PC-9 (cell line): ENCODE data around the gene LAMC1. TPM values are rescaled to one million over a fixed set of nuclear protein-coding genes. Genes with fewer than 3 reads are reported as not detected.

Experiments used
- Bru-seq: library from RNA; stranded (reverse); fragments of 400-500 nt; gene quantifications from one replicate; lab custom pipeline; 2021; lab: Mats Ljungman, UMichigan
- BruChase-seq, 2 experiments: library from RNA; stranded (reverse); fragments of 400-500 nt; gene quantifications; one replicate each; lab custom pipeline; 2021; lab: Mats Ljungman, UMichigan
- BruUV-seq: library from RNA; stranded (reverse); fragments of 400-500 nt; replicated peaks from 2 replicates; lab custom pipeline; 2021; lab: Mats Ljungman, UMichigan
- CTCF ChIA-PET: fragments of 300-600 bp; sonication (Branson Sonifier 250); formaldehyde crosslinking; loops from one replicate; lab custom pipeline; 2022; ENCODE audit warnings: antibody characterized with exemption; lab: Charles Lee
- POLR2A ChIA-PET: fragments of 300-600 bp; sonication (Branson Sonifier 250); formaldehyde crosslinking; loops from one replicate; lab custom pipeline; 2022; ENCODE audit warnings: antibody characterized with exemption; ENCODE audit not compliant: unreplicated experiment; lab: Charles Lee
- DNase-seq, 2 experiments: peaks; one replicate each; pipeline versions ENCODE4 v3.0.0 to v3.0.0-alpha.2; 2015 to 2022; ENCODE audit warnings: mixed read lengths in 1 of 2
- H2AFZ ChIP-seq: fragments of 200-600 bp; sonication (generic); 2 replicates; pipeline ENCODE4 v1.8.1; 2017; ENCODE audit warnings: antibody characterized with exemption
- H3F3A ChIP-seq: fragments of 200-600 bp; sonication (generic); 2 replicates; pipeline ENCODE4 v1.8.1; 2017; ENCODE audit warnings: antibody characterized with exemption, mild to moderate bottlenecking, low read depth; ENCODE audit not compliant: insufficient read depth
- H3K27ac ChIP-seq: fragments of 200-600 bp; sonication (generic); 2 replicates; pipeline ENCODE4 v1.6.1; 2016; ENCODE audit warnings: mixed run types
- H3K27me3 ChIP-seq: fragments of 200-600 bp; sonication (generic); 2 replicates; pipeline ENCODE4 v1.6.1; 2016; ENCODE audit warnings: low read depth, mixed run types; ENCODE audit not compliant: insufficient read depth
- H3K36me3 ChIP-seq: fragments of 200-600 bp; sonication (generic); 2 replicates; pipeline ENCODE4 v1.6.1; 2016; ENCODE audit warnings: low read depth, mixed run types
- H3K4me1 ChIP-seq: fragments of 200-600 bp; sonication (generic); replicated peaks from 2 replicates; pipeline ENCODE4 v1.6.1; 2016; ENCODE audit warnings: mixed run types; ENCODE audit not compliant: insufficient read depth
- H3K4me2 ChIP-seq: fragments of 200-600 bp; sonication (generic); 2 replicates; pipeline ENCODE4 v1.6.1; 2017; ENCODE audit warnings: mixed run types
- H3K4me3 ChIP-seq: fragments of 200-600 bp; sonication (generic); 2 replicates; pipeline ENCODE4 v1.6.1; 2016; ENCODE audit warnings: mixed run types
- H3K79me2 ChIP-seq: fragments of 200-600 bp; sonication (generic); 2 replicates; pipeline ENCODE4 v1.6.1; 2017; ENCODE audit warnings: low read depth, mixed run types
- H3K9me2 ChIP-seq: fragments of 200-600 bp; sonication (generic); 2 replicates; pipeline ENCODE4 v1.8.1; 2017; ENCODE audit warnings: mild to moderate bottlenecking; ENCODE audit not compliant: insufficient read depth
- H3K9me3 ChIP-seq: fragments of 200-600 bp; sonication (generic); 2 replicates; pipeline ENCODE4 v1.8.1; 2016; ENCODE audit warnings: low read depth; ENCODE audit not compliant: insufficient read depth
- H4K20me1 ChIP-seq: fragments of 200-600 bp; sonication (generic); 2 replicates; pipeline ENCODE4 v1.8.1; 2017; ENCODE audit not compliant: insufficient read depth
- EZH2 ChIP-seq: fragments of 200-600 bp; sonication (generic); IDR thresholded peaks from 2 replicates; pipeline ENCODE4 v1.8.0; 2017; ENCODE audit warnings: antibody characterized with exemption, low read depth
- intact Hi-C: fragments of 100-400 bp; cut with micrococcal nuclease; formaldehyde crosslinking; loops from one replicate; pipeline ENCODE4 v1.10.0; 2022; ENCODE audit not compliant: unreplicated experiment
- long read RNA-seq: library from polyadenylated mRNA; stranded (forward); transcript quantifications from one replicate; pipeline ENCODE4 v2.0.0, GENCODE V29; 2022
- total RNA-seq: library from RNA; stranded (reverse); gene quantifications from 2 replicates; pipeline ENCODE4 v1.2.3, GENCODE V29; 2021
- TF ChIP-seq, protein P1 (sequence below): fragments of 200-600 bp; sonication (generic); conservative IDR thresholded peaks from 2 replicates; pipeline ENCODE4 v1.6.1; 2017; ENCODE audit warnings: mixed run types, antibody characterized with exemption, mild to moderate bottlenecking, moderate library complexity

The LAMC1 gene
- total RNA-seq (95.5 and 121 TPM in 2 replicates), Bru-seq, nascent RNA (percentile 87 among the genes with signal in this experiment), BruChase-seq, experiment 1, labeled RNA remaining after a 2-hour chase (percentile 87 among the genes with signal in this experiment), BruChase-seq, experiment 2, labeled RNA remaining after a 6-hour chase (percentile 86 among the genes with signal in this experiment)
- long read RNA-seq, full-length matches to known transcripts = 18 of 74 reads
- long read RNA-seq, partial matches to known transcripts = 55 of 74 reads
- long read RNA-seq, other reads (novel, unspliced or antisense) = 1 of 74 reads

- BruUV-seq = no TSS peak
- Histone ChIP-seq H3K27ac (peak within 1 kb of the TSS; percentile 98), H3K4me1 (peaks cover 61% of the 10 kb centered on the region), H3K4me2 (peak within 1 kb of the TSS; percentile 95), H3F3A (peaks cover 34% of the 10 kb centered on the region), H3K9me2 (no peaks in the 10 kb centered on the region), H3K27me3 (no peaks in the 10 kb centered on the region), H3K9me3 (no peaks in the 10 kb centered on the region), H3K4me3 (peak within 1 kb of the TSS; percentile 82), H3K79me2 (peaks cover 54% of the 10 kb centered on the region), H4K20me1 (peaks cover 4% of the 10 kb centered on the region; the same call in 1 of the 2 replicates), H2AFZ (peak within 1 kb of the TSS; percentile 86), H3K36me3 (no peaks in the 10 kb centered on the region)
- CTCF ChIA-PET = no interaction called here
- TF ChIP-seq EZH2 = no peak
- TF ChIP-seq, protein P1, sequence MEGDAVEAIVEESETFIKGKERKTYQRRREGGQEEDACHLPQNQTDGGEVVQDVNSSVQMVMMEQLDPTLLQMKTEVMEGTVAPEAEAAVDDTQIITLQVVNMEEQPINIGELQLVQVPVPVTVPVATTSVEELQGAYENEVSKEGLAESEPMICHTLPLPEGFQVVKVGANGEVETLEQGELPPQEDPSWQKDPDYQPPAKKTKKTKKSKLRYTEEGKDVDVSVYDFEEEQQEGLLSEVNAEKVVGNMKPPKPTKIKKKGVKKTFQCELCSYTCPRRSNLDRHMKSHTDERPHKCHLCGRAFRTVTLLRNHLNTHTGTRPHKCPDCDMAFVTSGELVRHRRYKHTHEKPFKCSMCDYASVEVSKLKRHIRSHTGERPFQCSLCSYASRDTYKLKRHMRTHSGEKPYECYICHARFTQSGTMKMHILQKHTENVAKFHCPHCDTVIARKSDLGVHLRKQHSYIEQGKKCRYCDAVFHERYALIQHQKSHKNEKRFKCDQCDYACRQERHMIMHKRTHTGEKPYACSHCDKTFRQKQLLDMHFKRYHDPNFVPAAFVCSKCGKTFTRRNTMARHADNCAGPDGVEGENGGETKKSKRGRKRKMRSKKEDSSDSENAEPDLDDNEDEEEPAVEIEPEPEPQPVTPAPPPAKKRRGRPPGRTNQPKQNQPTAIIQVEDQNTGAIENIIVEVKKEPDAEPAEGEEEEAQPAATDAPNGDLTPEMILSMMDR = no peak
- DNase-seq = peak; percentile 60 to 88
- intact Hi-C loops = loop anchor here (1.0 to 10.0 kb wide), 6 partner anchors 137 to 599 kb away; partner anchors contain the start of genes DHX9 and SMG7
- POLR2A ChIA-PET = no interaction called here
Observed at GRCh38 chr1:183023146-183023600, at the start of gene LAMC1. Gene LAMC1, plus strand, starts transcription at chr1:183023420. Its CDS starts 297 bp downstream, at chr1:183023717.

- POLR2A ChIA-PET = interaction anchor here (0.5 to 0.6 kb wide), 5 partner anchors 12 to 746 kb away, joined by 3 to 4 read pairs (median 3); no protein-coding TSS in a partner anchor
- DNase-seq = no peak
- intact Hi-C loops = no loop called here
- Histone ChIP-seq H3K27ac (peak overlapping the region; percentile 4; the same call in 1 of the 2 replicates), H3K4me1 (peaks cover 19% of the 10 kb centered on the region), H3K27me3 (no peaks in the 10 kb centered on the region), H3K79me2 (no peaks in the 10 kb centered on the region), H4K20me1 (no peaks in the 10 kb centered on the region), H3K36me3 (no peaks in the 10 kb centered on the region), H3K4me2 (no peak overlapping the region; the same call in 1 of the 2 replicates), H2AFZ (no peak overlapping the region), H3K9me2 (peaks cover 4% of the 10 kb centered on the region; the same call in 1 of the 2 replicates), H3F3A (peaks cover 11% of the 10 kb centered on the region), H3K9me3 (no peaks in the 10 kb centered on the region), H3K4me3 (no peak overlapping the region)
- TF ChIP-seq, protein P1 = no peak
- no peak for TF ChIP-seq EZH2
- CTCF ChIA-PET = interaction anchor here (1.0 kb wide), 1 partner anchor 12 kb away, joined by 3 read pairs; no protein-coding TSS in a partner anchor
- no TSS peak for BruUV-seq
Observed at GRCh38 chr1:182974506-182975191, 48.6 kb upstream of the LAMC1 start.

DNA sequence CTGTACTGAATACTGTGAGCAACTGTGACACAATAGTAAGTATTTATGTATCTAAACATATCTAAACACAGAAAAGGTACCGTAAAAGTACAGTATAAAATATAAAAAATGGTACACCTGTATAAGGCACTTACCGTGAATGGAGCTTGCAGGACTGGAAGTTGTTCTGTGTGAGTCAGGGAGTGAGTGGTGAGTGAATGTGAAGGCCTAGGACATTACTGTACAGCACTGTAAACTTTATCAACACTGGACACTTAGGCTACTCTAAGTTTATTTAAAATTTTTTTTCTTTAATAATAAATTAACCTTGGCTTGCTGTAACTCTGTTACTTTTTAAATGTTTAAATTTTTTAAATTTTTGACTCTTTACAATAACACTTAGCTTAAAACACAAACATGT is 45.7 kb upstream of the LAMC1 start:
- no peak overlapping the region for H3K4me2 ChIP-seq
- H3K4me1 ChIP-seq = peaks cover 10% of the 10 kb centered on the region
- H3K27me3 ChIP-seq = no peaks in the 10 kb centered on the region
- H4K20me1 ChIP-seq = no peaks in the 10 kb centered on the region
- peaks cover 6% of the 10 kb centered on the region; the same call in 1 of the 2 replicates for H3F3A ChIP-seq
- ChIA-PET CTCF (no interaction called here), POLR2A (interaction anchor here (0.6 kb wide), 1 partner anchor 84 kb away, joined by 5 read pairs; no protein-coding TSS in a partner anchor)
- no peaks in the 10 kb centered on the region for H3K9me3 ChIP-seq
- DNase-seq = no peak
- no peaks in the 10 kb centered on the region for H3K79me2 ChIP-seq
- TF ChIP-seq, protein P1 = no peak
- TF ChIP-seq EZH2 = no peak
- no TSS peak for BruUV-seq
- no peaks in the 10 kb centered on the region for H3K36me3 ChIP-seq
- H3K4me3 ChIP-seq = no peak overlapping the region
- intact Hi-C loops = no loop called here
- H2AFZ ChIP-seq = no peak overlapping the region
- no peak overlapping the region for H3K27ac ChIP-seq
- H3K9me2 ChIP-seq = peaks cover 4% of the 10 kb centered on the region; the same call in 1 of the 2 replicates
